NCI-H526 (cell line): Measurements from ENCODE around the gene TMBIM1.
A peak's percentile ranks its signal among the peaks of the same experiment; 100 is the strongest.
"Not testable (repeated sequence)": the region's sequence is repeated elsewhere in the genome, so short reads cannot be mapped to it uniquely, and the experiment has no call there.

Source experiments
- DNase-seq, 2 experiments: peaks; one replicate each; lab custom pipeline; 2025; lab: John Stamatoyannopoulos, UW

Gene TMBIM1

GRCh38 chr2:218318241-218318640, 25.9 kb upstream of the TMBIM1 start:
- DNase-seq, result no peak

- DNase-seq, result no peak
Observed at GRCh38 chr2:218317835-218318234, 25.5 kb upstream of the TMBIM1 start.

GRCh38 chr2:218317303-218317630, 25.0 kb upstream of the TMBIM1 start:
- no peak for DNase-seq

GRCh38 chr2:218315397-218315796, 23.1 kb upstream of the TMBIM1 start:
- no peak for DNase-seq

GRCh38 chr2:218314764-218315163, 22.5 kb upstream of the TMBIM1 start:
- DNase-seq, result not testable (repeated sequence)

- DNase-seq, result no peak
Observed at GRCh38 chr2:218313356-218313755, 21.1 kb upstream of the TMBIM1 start.

- no peak for DNase-seq
Observed at GRCh38 chr2:218312267-218312756, 20.0 kb upstream of the TMBIM1 start.

GRCh38 chr2:218311541-218312266, 19.4 kb upstream of the TMBIM1 start:
- not testable (repeated sequence) for DNase-seq

- no peak for DNase-seq
Observed at GRCh38 chr2:218310853-218311540, 18.7 kb upstream of the TMBIM1 start.

GRCh38 chr2:218307415-218308090, 15.2 kb upstream of the TMBIM1 start:
- DNase-seq, result no peak

- DNase-seq, result no peak
Observed at GRCh38 chr2:218306184-218306920, 14.0 kb upstream of the TMBIM1 start.

GRCh38 chr2:218305383-218305782, 13.1 kb upstream of the TMBIM1 start:
- DNase-seq, result no peak

GRCh38 chr2:218301176-218301819, 9.0 kb upstream of the TMBIM1 start:
- DNase-seq, result peak; percentile 56 to 90

- DNase-seq, result no peak
Observed at GRCh38 chr2:218300141-218300540, 7.8 kb upstream of the TMBIM1 start.

GRCh38 chr2:218298314-218298875, 6.1 kb upstream of the TMBIM1 start:
- no peak for DNase-seq

GRCh38 chr2:218296847-218297246, 4.5 kb upstream of the TMBIM1 start:
- no peak for DNase-seq

GRCh38 chr2:218296200-218296599, 3.9 kb upstream of the TMBIM1 start:
- DNase-seq, result no peak

- DNase-seq, result peak; percentile 27 to 36
Observed at GRCh38 chr2:218295029-218295428, 2.7 kb upstream of the TMBIM1 start.

GRCh38 chr2:218294430-218295022, 2.2 kb upstream of the TMBIM1 start:
- no peak for DNase-seq

- DNase-seq, result no peak
Observed at GRCh38 chr2:218293715-218294429, 1.6 kb upstream of the TMBIM1 start.
